ENCODE measurements around the gene JUN. TPM values are rescaled to one million over a fixed set of nuclear protein-coding genes. Genes with fewer than 3 reads are reported as not detected.

The JUN gene
- total RNA-seq, 4 donors from 2014 or later, result 93.8 to 589 (median 205) TPM

DNA sequence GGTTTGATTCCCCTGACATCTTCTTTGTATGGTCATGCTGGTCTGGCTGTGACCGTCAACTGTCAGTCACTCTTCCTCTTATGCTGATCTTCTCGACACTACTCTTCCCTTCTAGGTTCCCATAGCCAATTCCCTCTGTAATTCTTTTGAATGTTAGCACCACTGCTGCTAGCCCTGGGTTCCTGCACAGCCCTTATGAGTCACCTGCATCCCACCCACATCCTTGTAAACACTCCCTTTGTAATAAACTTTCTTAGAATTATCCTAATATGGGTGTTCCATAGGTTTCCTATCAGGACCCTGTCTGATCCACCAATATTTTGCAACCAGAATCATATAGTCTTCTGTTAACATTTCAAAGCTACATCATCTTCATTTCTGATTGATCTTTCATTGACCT lies 37.1 kb downstream of the JUN start:
- no peak for TF ChIP-seq POLR2A (IDR thresholded peaks at IDR 0.05)
- TF ChIP-seq, protein P1, sequence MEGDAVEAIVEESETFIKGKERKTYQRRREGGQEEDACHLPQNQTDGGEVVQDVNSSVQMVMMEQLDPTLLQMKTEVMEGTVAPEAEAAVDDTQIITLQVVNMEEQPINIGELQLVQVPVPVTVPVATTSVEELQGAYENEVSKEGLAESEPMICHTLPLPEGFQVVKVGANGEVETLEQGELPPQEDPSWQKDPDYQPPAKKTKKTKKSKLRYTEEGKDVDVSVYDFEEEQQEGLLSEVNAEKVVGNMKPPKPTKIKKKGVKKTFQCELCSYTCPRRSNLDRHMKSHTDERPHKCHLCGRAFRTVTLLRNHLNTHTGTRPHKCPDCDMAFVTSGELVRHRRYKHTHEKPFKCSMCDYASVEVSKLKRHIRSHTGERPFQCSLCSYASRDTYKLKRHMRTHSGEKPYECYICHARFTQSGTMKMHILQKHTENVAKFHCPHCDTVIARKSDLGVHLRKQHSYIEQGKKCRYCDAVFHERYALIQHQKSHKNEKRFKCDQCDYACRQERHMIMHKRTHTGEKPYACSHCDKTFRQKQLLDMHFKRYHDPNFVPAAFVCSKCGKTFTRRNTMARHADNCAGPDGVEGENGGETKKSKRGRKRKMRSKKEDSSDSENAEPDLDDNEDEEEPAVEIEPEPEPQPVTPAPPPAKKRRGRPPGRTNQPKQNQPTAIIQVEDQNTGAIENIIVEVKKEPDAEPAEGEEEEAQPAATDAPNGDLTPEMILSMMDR (IDR thresholded peaks at IDR 0.05), result no peak
- H3K4me3 ChIP-seq (ENCODE audit: low read depth, poor library complexity, severe bottlenecking), result no peak overlapping the region
- 87 to 90% methylated on average over 2 of the region's 2 CpGs for WGBS, 2 donors
- DNase-seq (ENCODE audit: low spot score in 2 of 2), result no peak
- intact Hi-C loops (cut with DNase I; ENCODE audit: low total_unique reads), result loop anchor here (10.0 kb wide), 1 partner anchor 958 kb away; no protein-coding TSS in a partner anchor

- H3K4me3 ChIP-seq (ENCODE audit: low read depth, poor library complexity, severe bottlenecking), result no peak overlapping the region
- no peak for DNase-seq (ENCODE audit: low spot score in 2 of 2)
- intact Hi-C loops (cut with DNase I; ENCODE audit: low total_unique reads), result loop anchor here (10.0 kb wide), 1 partner anchor 959 kb away; no protein-coding TSS in a partner anchor
- TF ChIP-seq, protein P1 (IDR thresholded peaks at IDR 0.05), result no peak
- no peak for TF ChIP-seq POLR2A (IDR thresholded peaks at IDR 0.05)
- 88 to 92% methylated on average over 1 of the region's 1 CpG for WGBS, 2 donors
Observed at GRCh38 chr1:58746182-58746581, 37.7 kb downstream of the JUN start.

GRCh38 chr1:58745666-58746065 lies 38.2 kb downstream of the JUN start:
- intact Hi-C loops (cut with DNase I; ENCODE audit: low total_unique reads), result loop anchor here (10.0 kb wide), 1 partner anchor 959 kb away; no protein-coding TSS in a partner anchor
- no peak overlapping the region for H3K4me3 ChIP-seq (ENCODE audit: low read depth, poor library complexity, severe bottlenecking)
- 39 to 46% methylated on average over 5 of the region's 5 CpGs for WGBS, 2 donors
- no peak for DNase-seq (ENCODE audit: low spot score in 2 of 2)
- no peak for TF ChIP-seq POLR2A (IDR thresholded peaks at IDR 0.05)
- TF ChIP-seq, protein P1 (IDR thresholded peaks at IDR 0.05), result no peak

DNA sequence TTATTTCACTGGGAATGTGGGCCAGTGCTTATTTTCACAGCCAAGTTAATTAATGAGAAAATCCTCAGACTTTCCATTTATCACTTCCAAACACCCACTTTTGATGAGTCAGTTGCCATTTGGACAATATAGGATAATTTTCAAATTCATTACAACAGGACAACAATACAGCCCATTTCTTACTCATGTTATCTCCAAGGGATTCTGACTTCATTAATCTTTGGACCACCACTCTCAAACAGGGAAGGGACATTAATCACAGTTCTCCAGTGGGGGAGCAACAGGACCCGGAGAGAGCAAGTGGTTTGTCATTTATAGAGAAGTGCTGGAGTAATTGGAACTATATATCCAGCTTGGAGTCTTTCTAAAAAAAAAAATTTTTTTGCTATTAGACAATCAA lies 38.7 kb downstream of the JUN start:
- H3K4me3 ChIP-seq (ENCODE audit: low read depth, poor library complexity, severe bottlenecking), result no peak overlapping the region
- TF ChIP-seq POLR2A (IDR thresholded peaks at IDR 0.05), result no peak
- TF ChIP-seq, protein P1 (IDR thresholded peaks at IDR 0.05), result no peak
- DNase-seq (ENCODE audit: low spot score in 2 of 2), result no peak
- 49 to 60% methylated on average over 1 of the region's 1 CpG for WGBS, 2 donors
- intact Hi-C loops (cut with DNase I; ENCODE audit: low total_unique reads), result loop anchor here (10.0 kb wide), 1 partner anchor 960 kb away; no protein-coding TSS in a partner anchor

GRCh38 chr1:58741678-58742553 lies 41.9 kb downstream of the JUN start:
- intact Hi-C loops (cut with DNase I; ENCODE audit: low total_unique reads), result loop anchor here (10.0 kb wide), 1 partner anchor 963 kb away; no protein-coding TSS in a partner anchor
- 85 to 91% methylated on average over 14 of the region's 14 CpGs for WGBS, 2 donors
- no peak overlapping the region for H3K4me3 ChIP-seq (ENCODE audit: low read depth, poor library complexity, severe bottlenecking)
- TF ChIP-seq, protein P1 (IDR thresholded peaks at IDR 0.05), result no peak
- no peak for TF ChIP-seq POLR2A (IDR thresholded peaks at IDR 0.05)
- no peak for DNase-seq (ENCODE audit: low spot score in 2 of 2)
